ENCODE results near the gene SYNGAP1.

DNA sequence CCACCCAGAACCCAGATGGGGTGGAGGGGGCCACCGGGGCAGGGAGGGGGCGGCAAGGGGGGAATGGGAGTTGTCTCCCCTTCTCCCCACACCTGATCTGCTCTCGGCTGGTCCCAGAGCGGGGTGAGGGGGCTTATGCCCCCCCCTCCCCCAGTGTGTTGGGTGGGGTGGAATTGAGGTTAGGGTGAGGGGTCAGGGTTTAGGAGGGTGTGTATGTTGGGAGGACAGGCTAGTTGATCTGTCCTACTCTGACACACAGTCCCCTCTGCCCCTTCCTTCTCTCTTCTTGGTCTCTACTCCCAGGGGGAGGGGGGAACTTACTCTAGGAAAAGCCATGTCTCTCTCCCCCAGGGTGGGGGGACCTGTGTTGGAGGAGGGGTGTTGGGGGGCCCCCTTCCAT lies 32.6 kb downstream of the SYNGAP1 start:
- TF ChIP-seq, protein P1, sequence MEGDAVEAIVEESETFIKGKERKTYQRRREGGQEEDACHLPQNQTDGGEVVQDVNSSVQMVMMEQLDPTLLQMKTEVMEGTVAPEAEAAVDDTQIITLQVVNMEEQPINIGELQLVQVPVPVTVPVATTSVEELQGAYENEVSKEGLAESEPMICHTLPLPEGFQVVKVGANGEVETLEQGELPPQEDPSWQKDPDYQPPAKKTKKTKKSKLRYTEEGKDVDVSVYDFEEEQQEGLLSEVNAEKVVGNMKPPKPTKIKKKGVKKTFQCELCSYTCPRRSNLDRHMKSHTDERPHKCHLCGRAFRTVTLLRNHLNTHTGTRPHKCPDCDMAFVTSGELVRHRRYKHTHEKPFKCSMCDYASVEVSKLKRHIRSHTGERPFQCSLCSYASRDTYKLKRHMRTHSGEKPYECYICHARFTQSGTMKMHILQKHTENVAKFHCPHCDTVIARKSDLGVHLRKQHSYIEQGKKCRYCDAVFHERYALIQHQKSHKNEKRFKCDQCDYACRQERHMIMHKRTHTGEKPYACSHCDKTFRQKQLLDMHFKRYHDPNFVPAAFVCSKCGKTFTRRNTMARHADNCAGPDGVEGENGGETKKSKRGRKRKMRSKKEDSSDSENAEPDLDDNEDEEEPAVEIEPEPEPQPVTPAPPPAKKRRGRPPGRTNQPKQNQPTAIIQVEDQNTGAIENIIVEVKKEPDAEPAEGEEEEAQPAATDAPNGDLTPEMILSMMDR (IDR thresholded peaks at IDR 0.05): no peak
- TF ChIP-seq POLR2AphosphoS5 (IDR thresholded peaks at IDR 0.05): no peak

Data from stomach (tissue), 4 donors.